DOHH2 (cell line): Measurements from ENCODE around the gene EIPR1.

Experiments used
- H3F3A ChIP-seq: fragments of 200-600 bp; sonication (generic), shearing (Covaris generic); 2 replicates; pipeline ENCODE4 v1.6.0; 2016; ENCODE audit warnings: antibody characterized with exemption, mild to moderate bottlenecking; ENCODE audit not compliant: control insufficient read depth, insufficient read depth
- H3K27ac ChIP-seq: fragments of 200-600 bp; sonication (generic); 2 replicates; pipeline ENCODE4 v1.5.1; 2014; ENCODE audit warnings: low read depth, mild to moderate bottlenecking, low read length, moderate library complexity
- H3K27me3 ChIP-seq: fragments of 200-600 bp; sonication (generic); 2 replicates; pipeline ENCODE4 v1.6.1; 2014; ENCODE audit warnings: mild to moderate bottlenecking, low read length, mixed read lengths; ENCODE audit not compliant: control insufficient read depth
- H3K36me3 ChIP-seq: fragments of 200-600 bp; sonication (generic); 2 replicates; pipeline ENCODE4 v1.6.1; 2014; ENCODE audit warnings: mild to moderate bottlenecking, low read length, moderate library complexity, mixed read lengths; ENCODE audit not compliant: control insufficient read depth
- H3K4me1 ChIP-seq: fragments of 200-600 bp; sonication (generic); 2 replicates; pipeline ENCODE4 v1.6.1; 2014; ENCODE audit warnings: mild to moderate bottlenecking, low read length, mixed read lengths; ENCODE audit not compliant: control insufficient read depth
- H3K4me2 ChIP-seq: fragments of 200-600 bp; sonication (generic); 2 replicates; pipeline ENCODE4 v1.6.0; 2014; ENCODE audit warnings: mild to moderate bottlenecking, low read length, moderate library complexity
- H3K4me3 ChIP-seq: fragments of 200-600 bp; sonication (generic); 2 replicates; pipeline ENCODE4 v1.5.1; 2014; ENCODE audit warnings: mild to moderate bottlenecking, low read length, mixed read lengths
- H3K79me2 ChIP-seq: fragments of 200-600 bp; sonication (generic); 2 replicates; pipeline ENCODE4 v1.6.1; 2014; ENCODE audit warnings: mild to moderate bottlenecking, low read length, mixed read lengths; ENCODE audit not compliant: control insufficient read depth
- H3K9me2 ChIP-seq: fragments of 200-600 bp; sonication (generic); replicated peaks from 2 replicates; pipeline ENCODE4 v1.6.1; 2014; ENCODE audit warnings: mild to moderate bottlenecking, low read length, mixed read lengths; ENCODE audit not compliant: control insufficient read depth
- H3K9me3 ChIP-seq: fragments of 200-600 bp; sonication (generic); 2 replicates; pipeline ENCODE4 v1.6.1; 2014; ENCODE audit warnings: antibody characterized with exemption, low read length, mixed read lengths; ENCODE audit not compliant: control insufficient read depth, insufficient read depth
- H4K20me1 ChIP-seq: fragments of 200-600 bp; sonication (generic); 2 replicates; pipeline ENCODE4 v1.6.0; 2014; ENCODE audit warnings: low read depth, mild to moderate bottlenecking, antibody characterized with exemption, low read length, moderate library complexity; ENCODE audit not compliant: control insufficient read depth, insufficient read depth
- EZH2phosphoT487 ChIP-seq: fragments of 200-600 bp; sonication (generic); IDR thresholded peaks from 2 replicates; pipeline ENCODE4 v1.6.1; 2017; ENCODE audit warnings: borderline replicate concordance, mild to moderate bottlenecking, antibody characterized with exemption, low read length, moderate library complexity, mixed read lengths
- TF ChIP-seq, protein P1 (sequence below): fragments of 200-600 bp; sonication (generic); IDR thresholded peaks from one replicate; pipeline ENCODE4 v1.5.1; 2014; ENCODE audit warnings: antibody characterized with exemption, mild to moderate bottlenecking, low read depth, low read length; ENCODE audit not compliant: poor library complexity, severe bottlenecking

Gene EIPR1

DNA sequence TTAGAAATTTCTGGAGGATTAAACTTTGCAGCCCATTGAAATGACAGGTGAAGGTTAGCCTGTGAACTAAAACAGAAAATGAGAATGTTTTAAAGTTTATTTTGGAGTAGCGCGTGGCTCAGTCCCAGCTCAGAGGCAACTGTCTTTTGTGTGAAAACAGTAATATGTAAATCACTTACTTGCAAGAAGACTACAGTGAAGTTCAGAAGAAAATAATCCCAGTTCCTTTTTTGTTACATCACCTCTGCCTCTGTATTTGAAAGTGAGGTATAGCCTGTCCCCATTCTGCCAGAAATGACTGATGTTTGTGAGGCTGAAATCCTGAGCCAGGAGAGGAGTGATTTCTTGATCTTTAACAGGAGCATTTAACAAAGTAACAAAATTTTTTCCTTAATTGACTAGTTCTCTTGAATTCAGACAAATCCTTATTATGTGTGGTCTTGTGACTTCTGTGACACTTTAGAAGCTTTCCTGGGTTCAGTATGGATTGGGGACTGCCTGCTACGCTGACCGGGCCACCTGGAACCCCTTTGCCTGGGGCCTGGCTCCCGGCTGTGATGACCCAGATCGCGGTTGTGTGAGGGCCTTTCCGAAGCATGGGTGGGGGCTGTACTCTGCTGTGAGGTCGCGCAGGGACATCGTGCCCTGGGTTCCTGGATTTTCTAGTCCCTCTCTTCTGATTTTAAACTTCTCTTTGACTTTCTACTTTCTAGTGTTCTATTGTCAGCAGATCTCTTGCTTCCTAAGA lies 26.1 kb upstream of the EIPR1 start:
- H3K9me2 ChIP-seq: no peaks in the 10 kb centered on the region
- H3K4me1 ChIP-seq: peaks cover 15% of the 10 kb centered on the region
- no peak overlapping the region for H3K4me3 ChIP-seq
- peak overlapping the region; percentile 9; the same call in 1 of the 2 replicates for H3K27ac ChIP-seq
- H3K79me2 ChIP-seq: peaks cover 11% of the 10 kb centered on the region
- H3K4me2 ChIP-seq: peak overlapping the region; percentile 12
- H3K9me3 ChIP-seq: no peaks in the 10 kb centered on the region
- H4K20me1 ChIP-seq: no peaks in the 10 kb centered on the region
- H3F3A ChIP-seq: no peaks in the 10 kb centered on the region
- no peaks in the 10 kb centered on the region for H3K27me3 ChIP-seq
- H3K36me3 ChIP-seq: peaks cover 53% of the 10 kb centered on the region
- TF ChIP-seq, protein P1, sequence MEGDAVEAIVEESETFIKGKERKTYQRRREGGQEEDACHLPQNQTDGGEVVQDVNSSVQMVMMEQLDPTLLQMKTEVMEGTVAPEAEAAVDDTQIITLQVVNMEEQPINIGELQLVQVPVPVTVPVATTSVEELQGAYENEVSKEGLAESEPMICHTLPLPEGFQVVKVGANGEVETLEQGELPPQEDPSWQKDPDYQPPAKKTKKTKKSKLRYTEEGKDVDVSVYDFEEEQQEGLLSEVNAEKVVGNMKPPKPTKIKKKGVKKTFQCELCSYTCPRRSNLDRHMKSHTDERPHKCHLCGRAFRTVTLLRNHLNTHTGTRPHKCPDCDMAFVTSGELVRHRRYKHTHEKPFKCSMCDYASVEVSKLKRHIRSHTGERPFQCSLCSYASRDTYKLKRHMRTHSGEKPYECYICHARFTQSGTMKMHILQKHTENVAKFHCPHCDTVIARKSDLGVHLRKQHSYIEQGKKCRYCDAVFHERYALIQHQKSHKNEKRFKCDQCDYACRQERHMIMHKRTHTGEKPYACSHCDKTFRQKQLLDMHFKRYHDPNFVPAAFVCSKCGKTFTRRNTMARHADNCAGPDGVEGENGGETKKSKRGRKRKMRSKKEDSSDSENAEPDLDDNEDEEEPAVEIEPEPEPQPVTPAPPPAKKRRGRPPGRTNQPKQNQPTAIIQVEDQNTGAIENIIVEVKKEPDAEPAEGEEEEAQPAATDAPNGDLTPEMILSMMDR: no peak
- no peak for TF ChIP-seq EZH2phosphoT487

DNA sequence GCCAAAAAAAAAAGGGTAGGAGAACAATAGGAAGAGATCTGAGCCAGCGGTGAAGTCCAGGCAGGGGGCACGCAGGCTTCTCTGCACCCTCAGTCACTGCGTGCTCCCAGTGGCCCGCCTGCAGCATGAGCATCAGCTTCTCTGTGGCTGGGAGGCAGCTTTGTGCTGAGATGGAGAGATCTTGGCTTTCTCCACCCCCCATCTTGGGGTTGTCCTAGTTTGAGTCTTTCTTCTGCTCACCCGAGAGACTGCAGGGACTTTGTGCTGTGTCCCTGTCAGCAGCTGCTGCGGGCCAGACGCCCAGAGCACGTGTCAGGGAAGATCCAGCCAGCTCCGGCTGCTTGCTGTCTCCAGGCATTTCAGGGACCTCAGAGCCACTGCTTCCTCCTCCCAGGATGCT lies 22.2 kb upstream of the EIPR1 start:
- no peaks in the 10 kb centered on the region for H3K9me2 ChIP-seq
- no peak overlapping the region for H3K4me3 ChIP-seq
- H3K36me3 ChIP-seq: peaks cover 67% of the 10 kb centered on the region
- peaks cover 15% of the 10 kb centered on the region for H3K4me1 ChIP-seq
- no peaks in the 10 kb centered on the region for H3K27me3 ChIP-seq
- H3K27ac ChIP-seq: no peak overlapping the region
- H3K79me2 ChIP-seq: peaks cover 44% of the 10 kb centered on the region
- H4K20me1 ChIP-seq: no peaks in the 10 kb centered on the region
- H3F3A ChIP-seq: no peaks in the 10 kb centered on the region
- peaks cover 17% of the 10 kb centered on the region; the same call in 1 of the 2 replicates for H3K9me3 ChIP-seq
- no peak overlapping the region for H3K4me2 ChIP-seq
- no peak for TF ChIP-seq EZH2phosphoT487
- TF ChIP-seq, protein P1: no peak

- no peak overlapping the region for H3K4me3 ChIP-seq
- no peak for TF ChIP-seq EZH2phosphoT487
- TF ChIP-seq, protein P1: no peak
- peaks cover 72% of the 10 kb centered on the region for H3K36me3 ChIP-seq
- peaks cover 15% of the 10 kb centered on the region for H3K4me1 ChIP-seq
- no peak overlapping the region for H3K4me2 ChIP-seq
- H3F3A ChIP-seq: no peaks in the 10 kb centered on the region; the same call in 1 of the 2 replicates
- H3K9me2 ChIP-seq: no peaks in the 10 kb centered on the region
- peaks cover 19% of the 10 kb centered on the region; the same call in 1 of the 2 replicates for H3K9me3 ChIP-seq
- peaks cover 42% of the 10 kb centered on the region for H3K79me2 ChIP-seq
- H4K20me1 ChIP-seq: no peaks in the 10 kb centered on the region
- H3K27ac ChIP-seq: no peak overlapping the region
- no peaks in the 10 kb centered on the region for H3K27me3 ChIP-seq
Observed at GRCh38 chr2:3399381-3399780, 21.8 kb upstream of the EIPR1 start.
